AG04449 (cell line): ENCODE data around the gene NECAP2.
"Not testable (repeated sequence)": the region's sequence is repeated elsewhere in the genome, so short reads cannot be mapped to it uniquely, and the experiment has no call there.

Source experiments
- CTCF ChIA-PET: fragments of 350-600 bp; formaldehyde crosslinking; extraction: SDS; loops from one replicate; lab custom pipeline; 2021; ENCODE audit warnings: antibody characterized with exemption; lab: Yijun Ruan, JAX
- POLR2A ChIA-PET: fragments of 400-600, 350-600 bp; formaldehyde crosslinking; extraction: SDS; loops from one replicate; lab custom pipeline; 2020; ENCODE audit warnings: antibody characterized with exemption, inconsistent platforms; lab: Yijun Ruan, JAX
- DNase-seq: peaks from one replicate; pipeline ENCODE4 v3.0.0-alpha.2; 2010; ENCODE audit warnings: low read depth, low spot score
- H3K4me3 ChIP-seq: 2 replicates; pipeline ENCODE4 v1.5.1; 2011; ENCODE audit warnings: low read depth, mild to moderate bottlenecking, control low read depth, low read length
- TF ChIP-seq, protein P1 (sequence below): IDR thresholded peaks from one replicate; pipeline ENCODE4 v1.5.1; 2011; ENCODE audit warnings: mild to moderate bottlenecking, moderate library complexity, low read length, control low read depth, inconsistent platforms; ENCODE audit not compliant: insufficient read depth; ENCODE audit errors: missing control alignments

NECAP2 gene

DNA sequence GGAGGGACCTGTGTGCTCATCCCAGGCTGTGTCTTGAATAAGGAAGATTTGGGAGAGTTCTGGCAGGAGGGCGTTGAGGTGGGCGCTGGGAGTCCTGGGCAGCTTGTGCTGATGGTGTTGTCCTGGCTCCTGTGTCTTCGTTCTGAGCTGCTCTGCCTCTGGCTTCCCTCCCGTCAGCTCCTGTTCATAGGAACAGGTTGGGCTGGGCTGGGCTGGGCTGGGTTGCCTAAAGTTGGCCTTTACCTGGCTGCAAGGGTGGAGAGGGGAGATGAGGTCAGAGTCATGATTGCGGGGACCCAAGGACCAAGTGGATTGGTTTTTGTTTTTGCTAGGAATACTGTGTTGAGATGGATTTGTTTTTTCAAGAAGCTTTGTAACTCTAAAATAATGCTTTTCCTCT lies 9.1 kb downstream of the NECAP2 start:
- ChIA-PET POLR2A (interaction anchor here (0.7 kb wide), 1 partner anchor 10 kb away, joined by 3 read pairs; no protein-coding TSS in a partner anchor), CTCF (interaction anchor here (4.8 kb wide), 1 partner anchor 9 kb away, joined by 46 read pairs; the partner anchor contains the start of gene NECAP2)
- TF ChIP-seq, protein P1, sequence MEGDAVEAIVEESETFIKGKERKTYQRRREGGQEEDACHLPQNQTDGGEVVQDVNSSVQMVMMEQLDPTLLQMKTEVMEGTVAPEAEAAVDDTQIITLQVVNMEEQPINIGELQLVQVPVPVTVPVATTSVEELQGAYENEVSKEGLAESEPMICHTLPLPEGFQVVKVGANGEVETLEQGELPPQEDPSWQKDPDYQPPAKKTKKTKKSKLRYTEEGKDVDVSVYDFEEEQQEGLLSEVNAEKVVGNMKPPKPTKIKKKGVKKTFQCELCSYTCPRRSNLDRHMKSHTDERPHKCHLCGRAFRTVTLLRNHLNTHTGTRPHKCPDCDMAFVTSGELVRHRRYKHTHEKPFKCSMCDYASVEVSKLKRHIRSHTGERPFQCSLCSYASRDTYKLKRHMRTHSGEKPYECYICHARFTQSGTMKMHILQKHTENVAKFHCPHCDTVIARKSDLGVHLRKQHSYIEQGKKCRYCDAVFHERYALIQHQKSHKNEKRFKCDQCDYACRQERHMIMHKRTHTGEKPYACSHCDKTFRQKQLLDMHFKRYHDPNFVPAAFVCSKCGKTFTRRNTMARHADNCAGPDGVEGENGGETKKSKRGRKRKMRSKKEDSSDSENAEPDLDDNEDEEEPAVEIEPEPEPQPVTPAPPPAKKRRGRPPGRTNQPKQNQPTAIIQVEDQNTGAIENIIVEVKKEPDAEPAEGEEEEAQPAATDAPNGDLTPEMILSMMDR = no peak
- no peak overlapping the region for H3K4me3 ChIP-seq
- no peak for DNase-seq

DNA sequence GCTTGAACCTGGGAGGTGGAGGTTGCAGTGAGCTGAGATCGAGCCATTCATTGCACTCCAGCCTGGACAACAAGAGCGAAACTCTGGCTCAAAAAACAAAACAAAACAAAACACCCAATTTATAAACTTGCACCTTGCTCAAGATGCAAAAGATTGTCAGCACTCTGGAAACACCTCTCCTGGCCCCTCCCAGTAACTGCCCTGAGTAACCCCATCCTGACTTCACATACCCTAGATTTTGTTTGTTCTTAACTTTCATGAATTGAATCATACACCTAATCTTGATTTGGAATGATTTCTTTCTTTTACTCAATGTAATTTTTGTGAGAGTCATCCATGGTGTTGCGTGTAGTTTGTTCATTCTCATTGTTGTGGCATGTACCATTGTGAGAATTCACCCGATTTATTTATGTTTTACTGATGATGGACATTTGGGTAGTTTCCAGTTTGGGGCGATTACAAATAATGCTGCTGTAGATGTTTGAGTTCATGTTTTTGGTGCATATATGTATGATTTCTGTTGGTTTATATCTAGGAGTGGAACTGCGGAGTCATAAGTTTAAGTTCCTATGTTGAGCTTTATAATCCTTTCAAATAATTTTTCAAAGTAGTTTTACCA lies 10.4 kb downstream of the NECAP2 start:
- CTCF ChIA-PET = interaction anchor here (4.8 kb wide), 1 partner anchor 11 kb away, joined by 46 read pairs; the partner anchor contains the start of gene NECAP2
- POLR2A ChIA-PET = no interaction called here
- no peak for DNase-seq
- H3K4me3 ChIP-seq = no peak overlapping the region
- TF ChIP-seq, protein P1 = no peak

DNA sequence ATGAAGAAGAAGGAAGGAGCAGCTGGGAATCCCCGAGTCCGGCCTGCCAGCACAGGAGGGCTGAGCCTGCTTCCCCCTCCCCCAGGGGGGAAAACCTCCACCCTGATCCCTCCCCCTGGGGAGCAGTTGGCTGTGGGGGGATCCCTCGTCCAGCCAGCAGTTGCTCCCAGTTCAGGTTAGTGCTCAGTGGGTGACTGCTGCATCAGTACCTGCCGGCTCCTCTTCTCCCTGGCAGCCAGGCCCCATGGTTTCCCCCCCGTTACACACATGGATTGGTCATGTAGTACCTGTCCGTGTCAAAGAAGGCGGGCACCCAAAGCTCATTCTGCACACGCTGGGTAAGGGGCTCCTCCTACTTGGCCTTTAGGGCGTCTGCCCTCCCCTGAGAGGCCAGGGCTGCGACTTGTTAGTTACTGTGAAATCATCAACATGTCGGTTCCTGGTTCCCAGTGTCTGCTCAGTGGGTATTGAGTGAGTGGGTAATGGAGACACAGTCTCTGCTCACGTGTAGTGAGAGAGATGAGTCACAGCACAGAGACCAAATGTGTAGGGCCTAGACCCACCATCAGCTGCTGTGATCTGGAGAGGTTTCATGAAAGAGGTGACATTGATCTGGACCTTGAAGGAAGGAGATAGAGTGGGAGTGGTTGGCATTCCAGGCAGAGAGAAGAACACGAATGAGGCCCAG lies 11.5 kb downstream of the NECAP2 start:
- no peak overlapping the region for H3K4me3 ChIP-seq
- POLR2A ChIA-PET = no interaction called here
- CTCF ChIA-PET = interaction anchor here (4.8 kb wide), 1 partner anchor 12 kb away, joined by 46 read pairs; the partner anchor contains the start of gene NECAP2
- no peak for DNase-seq
- TF ChIP-seq, protein P1 = no peak

DNA sequence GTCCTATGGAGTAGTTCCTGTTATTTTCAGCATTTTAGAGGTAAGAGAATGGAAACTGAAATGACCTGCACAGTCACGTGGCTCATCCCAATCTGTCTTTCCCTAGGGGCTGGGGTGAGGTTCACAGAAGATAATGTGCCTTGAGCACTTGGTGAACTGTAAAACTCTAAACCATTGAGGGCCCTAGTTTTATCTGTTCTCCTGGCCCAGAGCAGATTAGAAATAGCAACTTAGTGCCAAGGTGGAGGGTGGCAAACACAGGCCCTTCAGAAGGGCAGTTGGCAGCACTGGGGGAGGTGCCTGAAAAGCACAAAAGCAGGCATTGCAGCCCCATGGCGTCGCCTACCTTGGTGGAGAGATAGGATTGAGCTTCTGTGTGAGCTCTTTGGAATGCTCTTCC lies 14.4 kb downstream of the NECAP2 start:
- DNase-seq, POLR2A ChIA-PET, H3K4me3 ChIP-seq: not testable (repeated sequence)
- CTCF ChIA-PET = interaction anchor here (3.3 kb wide), 1 partner anchor 15 kb away, joined by 26 read pairs; the partner anchor contains the start of gene NECAP2

DNA sequence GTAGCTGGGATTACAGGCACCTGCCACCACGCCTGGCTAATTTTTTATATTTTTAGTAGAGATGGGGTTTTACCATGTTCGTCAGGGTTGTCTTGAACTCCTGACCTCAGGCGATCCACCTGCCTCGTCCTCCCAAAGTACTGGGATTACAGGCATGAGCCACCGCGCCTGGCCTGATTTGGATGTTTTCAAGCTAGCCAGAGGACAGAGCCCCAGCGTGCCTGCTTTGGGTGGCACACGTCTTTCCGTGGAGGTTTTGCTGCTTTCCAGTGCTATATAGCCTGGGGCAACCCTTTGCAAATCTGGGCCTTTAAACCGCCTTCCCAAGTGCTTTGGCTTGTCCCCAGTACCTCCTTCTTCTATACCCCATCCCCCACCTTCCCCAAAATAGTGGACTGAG lies 15.6 kb downstream of the NECAP2 start:
- DNase-seq, H3K4me3 ChIP-seq, POLR2A ChIA-PET: not testable (repeated sequence)
- CTCF ChIA-PET = interaction anchor here (3.3 kb wide), 1 partner anchor 16 kb away, joined by 26 read pairs; the partner anchor contains the start of gene NECAP2

DNA sequence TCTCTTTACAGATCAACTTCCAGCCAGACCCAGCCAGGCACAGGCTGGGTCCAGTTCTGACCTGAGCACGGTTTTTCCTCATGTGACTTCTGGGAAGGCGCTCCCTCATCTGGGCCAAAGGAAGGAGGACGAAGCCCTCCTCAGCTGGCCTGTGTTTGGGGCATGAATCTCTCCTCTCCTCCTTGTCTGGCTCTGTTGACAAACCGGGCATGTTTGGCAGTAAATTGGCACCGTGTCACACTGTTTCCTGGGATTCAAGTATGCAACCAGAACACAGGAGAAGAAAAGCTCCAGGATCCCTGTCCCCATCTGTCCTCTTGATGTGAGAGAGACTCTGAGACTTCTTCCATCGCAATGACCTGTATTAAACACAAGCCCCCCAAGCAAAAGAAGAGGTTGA lies 18.3 kb downstream of the NECAP2 start:
- ChIA-PET POLR2A (interaction anchor here (0.8 to 1.4 kb wide), 2 partner anchors 10 to 18 kb away, joined by 3 read pairs; partner anchors contain the start of gene NECAP2), CTCF (interaction anchor here (3.1 kb wide), 1 partner anchor 18 kb away, joined by 14 read pairs; the partner anchor contains the start of gene NECAP2)
- TF ChIP-seq, protein P1 = no peak
- no peak for DNase-seq
- H3K4me3 ChIP-seq = no peak overlapping the region

DNA sequence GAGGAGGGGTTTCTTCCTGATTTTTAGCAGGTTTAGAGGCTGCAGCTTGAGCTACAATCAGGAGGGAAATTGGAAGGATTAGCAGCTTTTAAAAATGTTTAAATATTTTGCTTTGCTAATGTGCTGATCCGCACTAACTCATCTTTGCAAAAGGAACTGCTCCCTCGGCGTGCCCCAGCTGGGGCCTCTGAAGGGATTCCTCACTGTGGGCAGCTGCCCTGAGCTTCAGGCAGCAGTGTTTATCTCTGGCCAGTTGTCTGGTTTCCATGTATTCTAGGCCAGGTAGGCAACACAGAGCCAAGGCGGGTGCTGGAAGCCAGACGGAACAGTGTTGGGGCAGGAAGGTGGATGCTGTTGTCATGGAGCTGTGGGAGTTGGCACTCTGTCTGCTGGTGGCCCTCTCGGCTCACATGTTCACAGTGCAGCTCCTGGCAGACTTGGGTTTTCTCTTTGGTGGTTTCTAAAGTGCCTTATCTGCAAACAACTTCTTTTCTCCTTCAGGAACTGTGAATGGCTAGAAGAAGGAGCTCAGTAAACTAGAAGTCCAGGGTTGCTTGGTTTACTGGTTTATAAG lies 18.9 kb downstream of the NECAP2 start:
- TF ChIP-seq, protein P1 = no peak
- CTCF ChIA-PET = interaction anchor here (3.1 kb wide), 1 partner anchor 19 kb away, joined by 14 read pairs; the partner anchor contains the start of gene NECAP2
- no peak for DNase-seq
- H3K4me3 ChIP-seq = no peak overlapping the region
- POLR2A ChIA-PET = interaction anchor here (0.8 to 1.4 kb wide), 2 partner anchors 10 to 19 kb away, joined by 3 read pairs; partner anchors contain the start of gene NECAP2
